HG03469 (cell line): ENCODE results near the gene TSNAXIP1.

Source experiments
- ATAC-seq: cut with Tn5 transposase; IDR thresholded peaks from one replicate; pipeline ENCODE4 v1.9.1; 2021; ENCODE audit warnings: mild to moderate bottlenecking, moderate library complexity, moderate number of reproducible peaks; ENCODE audit not compliant: unreplicated experiment

TSNAXIP1 gene

GRCh38 chr16:67781565-67781921, 25.1 kb upstream of the TSNAXIP1 start:
- ATAC-seq: no peak

DNA sequence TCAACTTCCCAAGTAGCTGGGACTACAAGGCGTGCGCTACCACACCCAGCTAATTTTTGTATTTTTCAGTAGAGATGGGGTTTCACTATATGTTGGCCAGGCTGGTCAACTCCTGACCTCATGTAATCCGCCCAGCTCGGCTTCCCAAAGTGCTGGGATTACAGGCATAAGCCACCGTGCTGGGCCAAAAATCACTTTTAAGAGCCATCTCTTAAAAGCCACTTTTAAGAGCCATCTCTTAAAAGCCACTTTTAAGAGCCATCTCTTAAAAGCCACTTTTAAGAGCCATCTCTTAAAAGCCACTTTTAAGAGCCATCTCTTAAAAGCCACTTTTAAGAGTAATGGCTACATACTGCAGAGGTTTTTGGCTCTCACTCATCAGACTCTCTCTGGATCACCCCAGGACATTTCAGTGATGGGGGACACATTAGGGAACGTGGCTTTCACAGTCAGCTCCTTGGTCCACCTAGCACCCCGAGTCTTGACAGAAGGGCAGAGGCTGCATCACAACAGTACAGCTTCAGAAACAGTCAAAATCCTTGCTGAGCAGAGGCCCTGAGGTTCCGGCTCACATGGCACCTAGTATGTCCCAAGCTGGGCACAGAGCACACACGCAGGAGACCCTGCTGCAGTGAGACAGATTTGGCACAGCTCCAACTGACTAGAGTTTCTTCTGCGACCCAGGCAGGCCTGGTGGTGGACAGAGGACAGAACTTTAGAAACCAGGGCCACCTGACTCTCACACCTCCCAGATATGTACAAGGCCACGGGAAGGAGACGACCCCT, 23.9 kb upstream of the TSNAXIP1 start:
- ATAC-seq: no peak

DNA sequence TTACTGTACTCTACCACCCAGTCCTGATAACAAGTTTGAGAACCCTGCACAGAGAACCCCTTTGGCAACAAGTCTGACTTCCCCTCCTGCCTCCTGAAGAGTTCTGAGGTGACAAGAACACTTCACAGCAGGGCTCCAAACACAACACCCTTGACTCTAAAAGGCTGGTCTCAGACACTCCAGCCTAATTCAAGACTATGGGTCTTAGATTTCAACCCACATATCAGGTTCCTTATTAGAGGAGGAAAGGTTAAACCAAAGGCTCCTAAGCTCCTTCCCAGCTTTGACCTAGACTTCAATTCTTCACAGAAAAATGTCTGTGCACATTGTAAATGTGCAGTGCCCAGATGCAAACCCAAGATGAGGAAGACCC, 23.4 kb upstream of the TSNAXIP1 start:
- no peak for ATAC-seq

DNA sequence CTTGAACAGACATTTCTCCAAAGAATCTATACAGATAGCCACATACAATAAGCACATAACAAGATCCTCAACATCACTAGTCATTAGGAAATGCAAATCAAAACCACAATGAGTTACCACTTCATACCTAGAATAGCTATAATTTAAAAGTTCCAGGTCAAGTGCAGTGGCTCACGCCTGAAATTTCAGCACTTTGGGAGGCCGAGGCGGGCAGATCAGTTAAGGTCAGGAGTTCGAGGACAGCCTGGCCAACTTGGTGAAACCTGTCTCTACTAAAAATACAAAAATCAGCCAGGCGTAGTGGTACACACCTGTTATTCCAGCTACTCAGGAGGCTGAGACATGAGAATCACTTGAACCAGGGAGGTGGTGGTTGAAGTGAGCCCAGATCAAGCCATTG, 20.2 kb upstream of the TSNAXIP1 start:
- no peak for ATAC-seq

GRCh38 chr16:67790071-67790470, 16.6 kb upstream of the TSNAXIP1 start:
- ATAC-seq: no peak

DNA sequence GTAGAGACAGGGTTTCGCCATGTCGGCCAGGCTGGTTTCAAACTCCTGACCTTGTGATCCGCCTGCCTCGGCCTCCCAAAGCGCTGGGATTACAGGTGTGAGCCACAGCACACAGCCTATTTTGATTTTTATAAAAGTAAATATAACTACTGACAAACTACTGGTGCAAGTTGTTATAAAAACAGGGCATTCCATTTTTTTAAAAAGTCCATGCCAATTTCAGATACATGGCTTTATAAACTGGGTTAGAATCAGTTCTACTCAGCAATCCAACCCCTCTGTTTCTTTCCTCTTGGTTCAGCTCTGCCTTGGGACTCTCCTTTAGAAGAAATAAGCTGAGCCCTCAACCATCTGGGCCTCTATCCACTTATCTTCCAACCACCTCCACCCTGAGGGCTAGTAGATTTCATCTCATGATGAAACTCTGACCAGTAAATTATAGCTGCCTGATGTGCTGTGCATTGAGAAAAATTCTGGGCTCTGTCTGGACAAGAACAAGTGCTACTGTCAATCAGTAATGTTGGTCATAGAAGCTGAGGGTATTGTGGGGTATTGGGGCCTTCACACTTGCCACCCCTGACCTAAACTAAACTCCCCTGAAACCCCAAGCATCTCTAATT, 10.5 kb upstream of the TSNAXIP1 start:
- no peak for ATAC-seq

- ATAC-seq: no peak
Observed at GRCh38 chr16:67800338-67800926, 6.3 kb upstream of the TSNAXIP1 start.

- no peak for ATAC-seq
Observed at GRCh38 chr16:67801241-67801640, 5.4 kb upstream of the TSNAXIP1 start.

DNA sequence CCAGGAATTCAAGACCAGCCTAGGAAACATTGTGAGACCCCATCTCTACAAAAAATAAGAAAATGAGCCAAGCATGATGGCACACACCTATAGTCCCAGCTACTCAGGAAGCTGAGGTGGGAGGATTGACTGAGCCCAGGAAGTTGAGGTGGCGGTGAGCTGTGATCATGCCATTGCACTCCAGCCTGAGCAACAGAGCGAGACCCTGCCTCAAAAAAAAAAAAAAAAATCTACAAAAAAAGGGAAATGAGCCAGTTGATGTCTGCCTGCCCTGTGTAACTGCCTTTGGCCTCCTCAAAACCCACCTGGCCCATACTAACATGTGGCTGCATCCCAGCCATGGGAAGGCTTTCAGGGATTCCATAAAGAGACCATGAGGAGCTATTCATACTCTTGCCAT, 4.8 kb upstream of the TSNAXIP1 start:
- ATAC-seq: no peak

GRCh38 chr16:67803894-67804293, 2.8 kb upstream of the TSNAXIP1 start:
- ATAC-seq: no peak

- no peak for ATAC-seq
Observed at GRCh38 chr16:67804853-67805542, 1.7 kb upstream of the TSNAXIP1 start.

GRCh38 chr16:67805718-67806427, 816 bp upstream of the TSNAXIP1 start:
- no peak for ATAC-seq

DNA sequence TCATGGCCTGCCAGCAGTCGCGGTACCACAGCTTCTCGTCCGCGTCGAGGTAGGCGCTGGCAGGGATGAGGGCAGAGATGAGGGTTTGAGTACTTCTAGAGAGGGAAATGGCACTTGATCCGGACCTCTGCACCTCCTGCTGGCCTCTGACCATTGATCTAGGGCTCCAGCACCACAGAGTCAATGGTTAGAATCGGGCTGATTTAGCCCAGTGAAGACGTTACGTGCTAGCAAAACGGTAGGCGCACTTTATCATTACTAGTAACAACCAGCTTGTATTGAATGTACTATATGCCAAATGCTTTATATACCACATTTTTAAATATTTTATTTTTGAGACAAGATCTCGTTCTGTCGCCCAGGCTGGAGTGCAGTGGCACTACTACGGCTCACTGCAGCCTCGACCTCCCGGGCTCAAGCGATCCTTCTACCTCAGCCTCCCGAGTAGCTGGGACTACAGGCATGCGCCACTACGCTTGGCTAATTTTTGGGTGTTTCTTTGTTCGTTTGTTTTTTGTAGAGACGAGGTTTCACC, 526 bp downstream of the TSNAXIP1 start:
- ATAC-seq: no peak

DNA sequence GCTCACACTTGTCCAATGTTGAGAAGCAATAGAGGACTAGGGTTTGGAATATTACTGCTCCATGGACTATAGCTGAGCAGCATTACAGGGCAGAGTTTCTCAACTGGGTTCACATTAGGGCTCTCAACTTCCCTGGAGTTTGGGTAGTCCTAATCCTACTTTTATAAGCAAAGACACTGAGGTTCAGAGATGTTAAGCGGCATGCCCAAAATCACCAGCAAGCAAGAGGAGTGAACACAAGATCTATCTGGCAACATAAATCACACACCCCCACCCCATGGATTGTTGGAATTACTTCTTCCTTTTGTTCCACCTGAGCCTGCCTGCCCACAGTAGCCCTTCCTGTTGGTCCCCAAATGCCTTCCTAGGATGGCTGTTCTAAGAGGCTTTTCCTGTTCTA, 5.2 kb downstream of the TSNAXIP1 start:
- ATAC-seq: no peak

- no peak for ATAC-seq
Observed at GRCh38 chr16:67814567-67814966, 7.9 kb downstream of the TSNAXIP1 start.

- ATAC-seq: no peak
Observed at GRCh38 chr16:67820608-67821259, 14.0 kb downstream of the TSNAXIP1 start.

- no peak for ATAC-seq
Observed at GRCh38 chr16:67822511-67822910, 15.8 kb downstream of the TSNAXIP1 start.

- ATAC-seq: no peak
Observed at GRCh38 chr16:67825119-67825518, 18.4 kb downstream of the TSNAXIP1 start.

- no peak for ATAC-seq
Observed at GRCh38 chr16:67825906-67826305, 19.2 kb downstream of the TSNAXIP1 start.

DNA sequence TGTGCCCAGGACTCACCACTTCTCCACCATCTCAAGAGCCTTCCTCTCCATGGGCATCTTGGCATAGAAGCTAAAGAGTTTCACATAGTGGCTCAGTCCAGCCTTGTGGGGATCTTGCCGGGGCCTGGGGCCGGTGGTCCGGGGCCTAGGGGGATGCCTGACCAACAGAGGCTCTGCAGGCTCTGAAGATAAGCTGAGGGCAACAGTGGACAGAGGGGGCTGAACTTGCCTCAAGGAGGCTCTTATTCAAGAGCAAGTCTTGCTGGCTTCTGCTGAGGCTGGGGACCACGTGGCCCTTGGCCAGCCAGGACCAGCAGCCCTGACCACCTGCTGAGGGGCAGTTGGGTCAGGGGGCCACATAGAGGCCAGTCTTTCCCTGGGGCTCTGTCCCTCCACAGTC, 22.0 kb downstream of the TSNAXIP1 start:
- ATAC-seq: no peak
